IPS DF 6.9 (cell line): ENCODE results near the gene FBN1.
A peak's percentile ranks its signal among the peaks of the same experiment; 100 is the strongest.

Source experiments
- DNase-seq: peaks from one replicate; pipeline ENCODE4 v3.0.0-alpha.2; 2013; ENCODE audit warnings: low read depth, low spot score
- H3K27ac ChIP-seq: one replicate; pipeline ENCODE4 v1.5.1; 2013; ENCODE audit warnings: low read length, control low read depth
- H3K27me3 ChIP-seq: 2 replicates; pipeline ENCODE4 v1.6.1; 2013; ENCODE audit warnings: mild to moderate bottlenecking, low read length; ENCODE audit not compliant: control insufficient read depth, insufficient read depth
- H3K36me3 ChIP-seq: 2 replicates; pipeline ENCODE4 v1.6.1; 2013; ENCODE audit warnings: low read length; ENCODE audit not compliant: control insufficient read depth, insufficient read depth
- H3K4me1 ChIP-seq: 2 replicates; pipeline ENCODE4 v1.6.1; 2013; ENCODE audit warnings: low read length; ENCODE audit not compliant: control insufficient read depth, insufficient read depth
- H3K4me3 ChIP-seq: 2 replicates; pipeline ENCODE4 v1.5.1; 2013; ENCODE audit warnings: mild to moderate bottlenecking, low read length
- H3K9me3 ChIP-seq: 2 replicates; pipeline ENCODE4 v1.6.1; 2013; ENCODE audit warnings: low read length, inconsistent platforms; ENCODE audit not compliant: control insufficient read depth, insufficient read depth
- WGBS: extraction: QIAGEN DNeasy Blood & Tissue Kit; methylation state at CpG from one replicate; pipeline ENCODE4 v1.1.7; 2013; ENCODE audit warnings: mixed read lengths, missing lambda C conversion rate; ENCODE audit not compliant: insufficient read length, insufficient coverage; 5-methylcytosine and 5-hydroxymethylcytosine counted together

FBN1 gene

DNA sequence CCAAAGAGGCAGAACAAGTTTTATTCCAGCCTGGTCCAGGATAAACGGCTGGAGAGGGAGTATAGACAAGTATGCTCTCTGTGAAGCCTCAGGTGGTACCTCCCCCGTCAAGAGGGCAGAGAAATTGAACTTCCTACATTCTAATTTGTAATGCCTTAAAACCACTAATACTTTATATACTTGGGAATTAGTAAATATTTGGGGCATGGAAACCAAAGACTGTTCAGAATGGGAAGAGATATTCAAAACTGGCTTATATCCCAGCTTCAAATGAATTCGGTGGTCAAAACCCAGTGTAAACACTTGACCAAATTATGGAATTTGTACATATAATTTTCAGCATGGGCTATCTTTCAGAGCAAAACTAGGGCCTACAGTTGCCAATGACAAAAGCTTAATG is 122.6 kb downstream of the FBN1 start:
- Histone ChIP-seq H3K36me3 (no peaks in the 10 kb centered on the region), H3K4me1 (no peaks in the 10 kb centered on the region), H3K4me3 (no peak overlapping the region), H3K27ac (no peak overlapping the region), H3K9me3 (no peaks in the 10 kb centered on the region), H3K27me3 (no peaks in the 10 kb centered on the region)
- WGBS = no CpG with 5 or more reads among the region's 3 CpGs
- no peak for DNase-seq

DNA sequence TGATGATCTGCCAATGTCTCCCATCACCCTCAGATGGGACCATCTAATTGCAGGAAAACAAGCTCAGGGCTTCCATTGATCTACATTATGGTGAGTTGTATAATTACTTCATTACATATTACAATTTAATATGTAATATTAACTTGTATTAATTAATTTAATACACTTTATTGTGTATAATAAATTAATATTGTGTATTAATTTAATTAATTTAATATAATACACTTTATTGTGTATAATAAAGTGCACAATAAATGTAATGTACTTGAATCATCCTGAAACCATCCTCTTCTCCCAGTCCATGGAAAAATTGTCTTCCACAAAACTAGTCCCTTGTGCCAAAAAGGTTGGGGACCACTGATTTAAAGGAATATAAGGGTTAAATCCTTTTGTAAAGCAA is 123.4 kb downstream of the FBN1 start:
- Histone ChIP-seq H3K4me1 (no peaks in the 10 kb centered on the region), H3K36me3 (no peaks in the 10 kb centered on the region), H3K9me3 (no peaks in the 10 kb centered on the region), H3K27me3 (no peaks in the 10 kb centered on the region), H3K4me3 (no peak overlapping the region), H3K27ac (no peak overlapping the region)
- DNase-seq = no peak

- H3K4me3 ChIP-seq = no peak overlapping the region
- DNase-seq = peak; percentile 13
- H3K9me3 ChIP-seq = no peaks in the 10 kb centered on the region
- H3K27me3 ChIP-seq = no peaks in the 10 kb centered on the region
- H3K4me1 ChIP-seq = no peaks in the 10 kb centered on the region
- no peaks in the 10 kb centered on the region for H3K36me3 ChIP-seq
- WGBS = no CpG with 5 or more reads among the region's 15 CpGs
- no peak overlapping the region for H3K27ac ChIP-seq
These were observed 124.9 kb downstream of the FBN1 start for GRCh38 chr15:48520376-48521155.

DNA sequence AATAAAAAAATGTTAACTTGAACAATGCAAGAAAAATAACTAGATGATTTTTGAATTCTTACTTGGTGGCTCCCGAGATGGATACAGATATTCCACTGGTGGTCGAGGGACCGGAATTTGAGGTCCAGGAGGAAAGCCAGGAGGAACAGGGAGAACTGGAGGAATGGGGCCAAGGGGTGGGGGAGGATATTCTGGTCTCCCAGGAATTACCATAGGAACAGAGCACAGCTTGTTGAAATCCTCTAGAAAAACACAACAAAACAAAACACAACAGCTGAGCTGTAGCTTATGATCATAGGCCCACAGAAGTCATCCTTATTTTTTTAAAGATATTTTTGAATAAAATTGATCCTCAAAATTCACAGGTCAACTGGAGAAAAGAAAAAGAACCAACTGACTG is 129.4 kb downstream of the FBN1 start:
- WGBS = no CpG with 5 or more reads among the region's 3 CpGs
- no peak overlapping the region for H3K4me3 ChIP-seq
- no peak for DNase-seq
- no peaks in the 10 kb centered on the region for H3K36me3 ChIP-seq
- no peak overlapping the region for H3K27ac ChIP-seq
- no peaks in the 10 kb centered on the region for H3K27me3 ChIP-seq
- no peaks in the 10 kb centered on the region for H3K4me1 ChIP-seq
- H3K9me3 ChIP-seq = no peaks in the 10 kb centered on the region

DNA sequence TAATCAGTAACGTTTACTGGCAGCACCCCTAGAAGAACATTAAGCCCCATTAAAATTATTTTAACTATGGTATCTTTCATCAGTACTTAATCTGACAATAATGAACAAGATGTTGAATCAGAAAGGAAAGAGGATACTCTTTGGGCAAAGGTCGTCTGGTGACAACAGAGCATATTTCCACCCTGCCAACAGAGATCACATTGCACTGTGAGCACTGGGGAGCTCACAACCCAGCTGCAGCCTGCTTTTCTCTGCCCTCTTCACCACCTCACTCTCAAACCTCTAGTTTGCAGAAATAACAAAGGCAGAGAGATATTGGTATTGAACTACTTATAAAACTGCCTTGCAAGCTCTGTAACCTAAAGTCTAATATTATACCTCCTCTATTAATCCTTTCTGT is 130.0 kb downstream of the FBN1 start:
- no peak overlapping the region for H3K4me3 ChIP-seq
- no peaks in the 10 kb centered on the region for H3K4me1 ChIP-seq
- H3K27me3 ChIP-seq = no peaks in the 10 kb centered on the region
- DNase-seq = no peak
- H3K36me3 ChIP-seq = no peaks in the 10 kb centered on the region
- no CpG with 5 or more reads among the region's 2 CpGs for WGBS
- no peak overlapping the region for H3K27ac ChIP-seq
- no peaks in the 10 kb centered on the region for H3K9me3 ChIP-seq

DNA sequence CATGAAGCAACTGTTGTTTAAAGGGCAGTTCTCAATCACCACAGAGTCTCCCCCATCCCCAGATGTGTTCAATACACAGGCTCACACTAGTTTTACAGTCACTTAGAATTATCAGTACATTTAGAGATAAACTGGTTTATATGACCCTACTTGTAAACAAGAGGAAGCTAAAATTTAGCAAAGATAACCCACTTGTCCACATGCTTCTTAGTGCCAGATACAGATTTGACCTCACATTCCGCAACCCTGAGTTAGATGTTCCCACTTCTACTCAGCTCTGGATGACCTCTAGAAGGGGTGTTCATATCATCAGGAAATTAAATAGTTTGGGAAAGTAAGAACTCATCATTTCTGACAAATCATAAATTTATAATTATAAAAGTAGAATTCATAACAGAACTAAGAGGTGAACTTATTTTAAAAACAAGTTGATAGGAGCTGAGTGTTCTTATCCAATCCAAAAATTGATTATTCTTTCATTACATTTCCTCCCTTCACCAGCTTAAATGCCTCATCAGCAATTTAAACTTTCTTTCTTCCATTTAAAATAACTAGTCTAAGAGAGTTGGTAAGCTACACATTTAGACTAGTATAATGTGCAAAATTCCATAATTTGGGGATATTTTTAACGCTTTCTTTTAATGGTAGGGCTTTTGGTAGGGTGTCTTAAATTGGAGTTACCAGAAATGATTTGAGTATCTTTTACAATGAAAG is 131.2 kb downstream of the FBN1 start:
- Histone ChIP-seq H3K4me3 (no peak overlapping the region), H3K4me1 (no peaks in the 10 kb centered on the region), H3K27ac (no peak overlapping the region), H3K27me3 (no peaks in the 10 kb centered on the region), H3K36me3 (no peaks in the 10 kb centered on the region), H3K9me3 (no peaks in the 10 kb centered on the region)
- no peak for DNase-seq
- WGBS = no CpG with 5 or more reads among the region's 2 CpGs

DNA sequence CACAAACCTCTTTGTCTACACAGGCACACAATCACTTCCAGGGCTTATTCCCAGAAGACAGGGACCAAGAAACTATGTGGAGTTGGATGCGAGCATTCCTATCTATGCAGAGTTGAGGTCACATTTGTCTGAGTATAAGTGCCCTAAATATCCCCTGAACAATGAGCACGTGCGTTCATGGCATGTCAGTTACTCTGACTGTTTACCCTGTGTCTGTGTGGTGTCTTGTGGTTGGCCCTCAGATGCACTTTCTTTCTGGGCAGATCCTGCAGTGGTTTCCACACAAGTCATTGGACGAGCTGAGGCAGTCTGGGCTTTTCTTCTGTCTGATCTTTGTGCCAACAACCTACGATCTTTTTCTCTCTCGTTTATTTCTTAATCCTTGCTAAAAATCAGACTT is 134.5 kb downstream of the FBN1 start:
- no peak for DNase-seq
- Histone ChIP-seq H3K4me3 (no peak overlapping the region), H3K36me3 (no peaks in the 10 kb centered on the region), H3K27me3 (no peaks in the 10 kb centered on the region), H3K4me1 (no peaks in the 10 kb centered on the region), H3K27ac (no peak overlapping the region), H3K9me3 (no peaks in the 10 kb centered on the region; the same call in 1 of the 2 replicates)
- 100% methylated on average over 1 of the region's 6 CpGs for WGBS

GRCh38 chr15:48507416-48508065 is 138.0 kb downstream of the FBN1 start:
- peak; percentile 18 for DNase-seq
- H3K36me3 ChIP-seq = no peaks in the 10 kb centered on the region
- whole genome bisulfite sequencing = no CpG with 5 or more reads among the region's 2 CpGs

DNA sequence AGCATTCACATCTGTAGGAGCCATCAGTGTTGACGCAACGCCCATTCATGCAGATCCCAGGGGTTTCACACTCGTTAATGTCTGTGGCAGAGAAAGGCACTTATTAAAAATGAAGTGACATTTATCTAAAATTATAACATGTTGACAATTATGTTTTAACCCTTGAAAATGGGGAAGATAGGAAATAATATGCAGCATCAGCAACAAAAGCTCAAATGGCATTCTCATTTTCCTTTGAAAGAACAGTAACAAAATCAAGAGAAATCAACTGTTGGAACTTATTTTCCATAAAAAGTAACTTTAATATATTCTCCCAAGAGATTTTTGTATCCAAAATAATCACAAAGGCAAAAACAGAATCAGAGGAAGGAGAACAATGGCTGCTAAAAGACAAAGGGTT is 140.4 kb downstream of the FBN1 start:
- H3K4me1 ChIP-seq = no peaks in the 10 kb centered on the region
- H3K4me3 ChIP-seq = no peak overlapping the region
- no peak overlapping the region for H3K27ac ChIP-seq
- no peaks in the 10 kb centered on the region for H3K36me3 ChIP-seq
- DNase-seq = no peak
- WGBS = no CpG with 5 or more reads among the region's 3 CpGs
- no peaks in the 10 kb centered on the region; the same call in 1 of the 2 replicates for H3K9me3 ChIP-seq
- H3K27me3 ChIP-seq = no peaks in the 10 kb centered on the region

More at GRCh38 chr15:48507416-48508065, 138.0 kb downstream of the FBN1 start:
- H3K9me3 ChIP-seq = no peaks in the 10 kb centered on the region; the same call in 1 of the 2 replicates
- H3K4me1 ChIP-seq = no peaks in the 10 kb centered on the region
- H3K27ac ChIP-seq = no peak overlapping the region
- H3K4me3 ChIP-seq = no peak overlapping the region
- no peaks in the 10 kb centered on the region for H3K27me3 ChIP-seq

DNA sequence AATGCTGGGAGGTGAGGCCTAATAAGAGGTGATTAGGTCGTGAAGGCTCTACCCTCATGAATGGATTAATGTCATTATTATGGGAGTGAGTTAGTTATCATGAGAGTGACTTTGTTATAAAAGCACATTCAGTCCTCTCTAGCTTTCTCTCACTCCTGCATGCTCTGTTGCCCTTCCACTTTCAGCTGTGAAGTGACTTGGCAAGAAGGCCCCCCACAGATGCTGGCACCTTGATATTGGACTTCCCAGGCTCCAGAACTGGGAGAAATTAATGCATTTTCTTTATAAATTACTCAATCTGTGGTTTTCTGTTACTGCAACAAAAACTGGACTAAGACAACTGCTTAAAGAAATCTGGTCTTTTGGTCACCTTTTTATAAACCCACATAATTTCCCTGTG is 144.3 kb downstream of the FBN1 start:
- Histone ChIP-seq H3K27me3 (no peaks in the 10 kb centered on the region), H3K36me3 (0 out of 2 replicates have a peak, but pooled peaks cover 3% of the 10 kb centered on the region), H3K4me3 (no peak overlapping the region), H3K27ac (no peak overlapping the region), H3K4me1 (no peaks in the 10 kb centered on the region), H3K9me3 (no peaks in the 10 kb centered on the region)
- DNase-seq = no peak
- WGBS = no CpG with 5 or more reads among the region's 1 CpG
